RPMI8226 (cell line): ENCODE measurements around the gene CIBAR2.

Experiments
- DNase-seq: peaks from one replicate; pipeline ENCODE4 v3.0.0-alpha.2; 2015

The CIBAR2 gene

DNA sequence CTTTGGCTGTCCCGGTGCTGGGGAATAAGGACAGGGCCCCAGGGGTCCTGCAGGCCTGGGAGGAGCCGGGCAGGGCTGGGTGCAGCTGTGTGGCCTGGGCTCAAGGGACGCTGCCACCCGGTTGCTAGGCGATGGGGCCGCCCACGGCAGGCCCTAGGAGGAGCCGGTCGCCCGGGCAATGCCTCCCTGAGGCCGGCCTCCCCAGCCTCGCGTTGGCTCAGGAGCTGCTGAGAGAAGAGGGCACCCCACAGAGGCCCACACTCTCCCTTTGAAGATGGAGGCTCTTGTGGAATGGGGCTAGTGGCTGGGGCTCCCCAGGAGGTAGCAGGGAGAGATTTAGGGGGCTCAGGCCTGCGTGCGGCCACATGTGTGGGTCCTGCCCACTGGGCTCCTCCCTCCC is at the start of gene CIBAR2:
TSS of gene CIBAR2 (minus strand) at position 109 of the 400 bp plus-strand sequence. CDS start 120 bp downstream, outside the sequence.
- DNase-seq: peak; percentile 26

DNA sequence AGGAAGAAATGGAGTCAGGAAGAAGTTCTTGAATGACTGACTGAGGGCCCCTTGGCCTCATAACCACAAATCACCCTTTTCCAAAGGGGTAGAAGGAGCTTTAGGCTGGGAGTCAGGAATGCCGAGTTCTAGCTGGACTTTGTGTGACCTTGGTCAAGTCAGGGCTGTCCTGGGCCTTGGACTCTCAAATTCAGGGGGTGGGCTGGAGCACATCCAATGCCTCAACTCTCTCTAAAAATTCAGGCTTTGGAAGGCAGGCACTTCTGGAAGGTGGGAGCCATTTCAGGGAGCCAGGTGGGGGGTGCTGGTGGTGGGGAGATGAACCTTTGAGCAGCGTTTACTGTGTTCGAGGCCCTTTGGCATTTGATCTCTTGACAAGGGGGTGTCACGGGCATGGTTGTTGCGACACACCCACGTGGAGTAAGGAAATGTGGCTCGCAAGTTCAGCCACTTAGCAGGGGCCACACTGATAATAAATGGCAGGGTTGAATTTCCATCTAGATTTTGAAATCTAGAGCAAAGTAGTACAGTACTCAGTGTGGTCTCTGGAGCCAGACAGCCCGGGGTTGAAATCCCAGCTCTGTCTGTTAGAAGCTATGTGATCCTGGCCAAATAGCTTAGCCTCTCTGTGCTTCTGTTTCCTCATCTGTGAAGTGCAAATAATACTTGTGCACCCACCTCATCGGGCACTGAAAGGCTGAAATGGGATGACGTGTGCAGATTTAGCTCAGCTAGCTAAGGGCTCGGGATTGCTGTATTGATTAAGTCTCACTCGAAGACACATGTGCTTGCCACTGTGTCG is 47.1 kb upstream of the CIBAR2 start:
- no peak for DNase-seq

DNA sequence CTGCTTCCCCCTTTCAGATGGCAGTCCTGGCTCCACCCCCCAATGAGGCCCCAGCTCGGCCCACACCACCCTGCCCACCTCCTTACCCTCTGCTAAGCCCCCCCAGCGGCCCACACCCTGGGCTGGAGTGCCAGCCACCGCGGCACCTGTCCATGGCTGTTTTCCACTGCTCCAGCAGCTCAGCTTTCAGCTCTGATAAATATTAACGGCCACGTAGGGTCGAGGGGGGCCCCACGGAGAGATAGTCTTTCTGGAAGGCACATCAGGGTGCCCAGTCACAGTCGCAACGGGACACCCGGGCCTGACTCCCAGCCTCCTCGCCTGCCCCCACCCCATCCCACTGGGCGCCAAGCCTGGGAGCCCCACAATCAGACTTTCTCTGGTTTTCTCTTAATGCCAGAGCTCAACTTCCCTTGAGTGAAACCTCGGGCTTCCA is 46.5 kb upstream of the CIBAR2 start:
- no peak for DNase-seq

DNA sequence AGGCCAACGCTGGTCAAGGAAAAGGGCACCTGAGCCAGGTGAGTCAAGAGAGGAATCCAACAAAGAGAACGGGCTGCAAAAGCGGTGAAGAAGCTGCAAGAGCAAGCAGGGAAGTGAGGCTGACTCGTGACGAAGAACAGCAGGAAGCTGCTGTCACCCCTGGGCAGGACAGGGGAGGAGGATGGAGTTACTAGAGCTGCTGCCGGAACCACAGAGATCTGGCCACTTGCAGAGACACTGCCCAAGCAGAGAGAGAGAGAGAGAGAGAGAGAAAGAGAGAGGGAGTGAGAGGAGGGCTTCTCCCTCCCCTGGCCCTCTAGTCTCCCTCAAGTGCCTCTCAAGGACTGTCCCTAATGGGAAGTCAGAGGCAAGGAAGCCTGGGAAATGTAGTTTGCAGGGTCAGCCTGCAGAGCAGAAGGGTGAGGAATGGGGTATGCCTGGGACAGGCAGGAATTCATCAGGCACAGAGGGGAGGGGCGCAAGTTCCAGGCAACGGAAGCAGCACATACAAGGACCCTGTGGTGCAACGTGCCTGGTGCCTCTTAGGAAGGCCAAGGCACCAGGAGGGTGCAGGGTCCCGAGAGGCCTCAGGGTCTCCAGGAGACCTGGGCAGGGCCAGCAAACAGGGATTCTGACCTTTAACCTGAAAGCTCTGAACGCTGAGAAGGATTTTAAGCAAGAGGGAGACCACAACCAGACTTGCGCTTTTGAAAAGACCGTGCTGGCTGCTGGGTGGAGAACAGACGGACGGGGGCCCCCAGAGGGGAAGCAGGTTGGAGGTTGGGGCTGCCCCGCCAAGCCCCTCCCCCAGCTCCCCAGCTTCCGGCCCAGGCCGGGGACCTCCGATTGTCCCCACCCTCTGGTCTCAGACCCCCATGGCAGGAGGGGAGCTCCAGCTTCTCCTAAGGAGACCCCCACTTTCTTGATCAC is 45.8 kb upstream of the CIBAR2 start:
- no peak for DNase-seq

DNA sequence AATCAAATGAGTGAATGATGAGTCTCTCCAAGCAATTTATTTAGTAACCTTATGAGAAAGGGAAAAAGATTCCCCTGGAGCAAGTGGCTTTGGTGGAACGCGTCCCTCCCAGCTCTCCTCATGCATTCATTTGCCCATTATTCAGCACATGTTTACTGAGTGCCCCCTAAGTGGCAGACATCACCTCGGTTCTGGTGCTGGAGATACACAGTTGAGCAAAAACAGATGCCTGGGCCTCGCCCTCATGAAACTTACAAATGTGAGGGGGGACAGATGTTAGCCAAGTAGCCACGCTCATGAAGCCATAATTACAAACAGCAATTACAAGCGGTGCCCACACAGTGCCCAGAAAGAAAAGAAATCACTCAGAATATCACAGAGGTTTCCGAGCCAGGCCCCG is 45.1 kb upstream of the CIBAR2 start:
- DNase-seq: no peak

DNA sequence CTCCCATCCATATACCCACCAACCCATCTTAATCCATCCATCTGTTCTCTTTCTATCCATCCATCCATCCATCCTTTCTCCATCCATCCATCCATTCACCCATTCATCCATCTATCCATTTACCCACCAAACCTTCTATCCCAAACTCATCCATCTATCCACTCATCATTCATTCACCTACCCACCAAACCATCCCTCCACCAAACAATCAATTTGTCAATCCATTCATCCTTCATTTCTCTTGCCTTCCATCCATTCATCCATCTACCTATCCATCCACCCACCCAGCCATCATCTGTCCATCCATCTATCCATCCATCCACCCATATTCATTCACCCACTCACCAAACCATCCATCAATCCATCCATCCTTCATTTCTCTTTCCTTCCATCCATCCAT is 44.6 kb upstream of the CIBAR2 start:
- no peak for DNase-seq

DNA sequence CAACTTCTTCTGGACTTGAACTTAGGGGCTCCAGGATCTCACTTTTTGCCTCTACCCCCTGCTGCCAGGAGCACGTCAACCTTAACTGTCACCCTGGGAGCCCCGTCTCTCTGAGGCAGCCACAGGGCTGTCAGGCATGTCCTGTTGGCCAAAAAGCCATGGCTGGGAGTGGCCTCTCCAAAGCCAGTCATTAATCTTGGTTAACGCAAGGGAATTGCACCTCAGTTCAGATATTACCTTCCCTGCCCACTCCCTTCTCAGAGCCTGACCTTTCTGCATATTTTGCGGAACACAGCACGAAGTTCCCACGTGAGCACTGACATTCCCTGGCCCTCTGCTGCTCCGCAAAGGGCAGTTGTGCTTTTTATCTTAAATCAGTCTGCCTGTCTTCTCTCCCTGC is 44.2 kb upstream of the CIBAR2 start:
- no peak for DNase-seq

DNA sequence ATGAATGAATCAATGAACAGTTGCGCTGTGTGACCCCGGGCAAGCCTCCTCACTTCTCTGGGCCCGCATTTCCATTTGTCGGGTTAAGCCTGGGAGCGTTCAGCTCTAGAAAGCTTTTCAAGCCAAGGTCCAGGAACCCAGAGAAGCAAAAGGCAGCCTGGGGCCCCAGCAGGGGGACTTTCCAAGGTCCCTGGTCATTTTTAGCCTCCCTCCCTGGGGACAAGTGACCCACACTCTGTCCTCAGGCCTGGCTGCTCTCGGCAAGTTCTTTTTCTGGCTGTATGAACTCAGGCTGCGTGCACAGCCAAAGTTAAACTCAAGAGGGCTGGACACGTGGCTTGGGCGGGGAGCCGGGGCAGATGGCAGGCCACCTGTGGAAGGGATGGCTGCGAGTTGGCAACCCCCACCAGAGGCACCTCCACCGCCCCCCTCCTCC is 41.4 kb upstream of the CIBAR2 start:
- DNase-seq: peak; percentile 51

DNA sequence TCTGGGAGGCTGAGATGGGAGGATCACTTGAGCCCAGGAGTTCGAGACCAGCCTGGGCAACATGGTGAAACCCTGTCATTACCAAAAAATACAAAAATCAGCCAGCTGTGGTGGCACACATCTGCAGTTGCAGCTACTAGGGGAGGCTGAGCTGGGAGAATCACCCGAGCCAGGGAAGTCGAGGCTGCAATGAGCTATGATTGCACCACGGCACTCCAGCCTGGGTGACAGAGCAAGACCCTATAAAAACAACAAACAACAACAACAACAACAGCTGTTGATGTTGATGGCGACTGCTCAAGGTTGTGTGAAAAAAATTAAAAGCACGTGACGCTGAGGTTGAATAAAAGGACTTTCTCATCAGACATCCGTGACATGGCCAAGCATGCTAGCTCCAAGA is 40.8 kb upstream of the CIBAR2 start:
- no peak for DNase-seq

DNA sequence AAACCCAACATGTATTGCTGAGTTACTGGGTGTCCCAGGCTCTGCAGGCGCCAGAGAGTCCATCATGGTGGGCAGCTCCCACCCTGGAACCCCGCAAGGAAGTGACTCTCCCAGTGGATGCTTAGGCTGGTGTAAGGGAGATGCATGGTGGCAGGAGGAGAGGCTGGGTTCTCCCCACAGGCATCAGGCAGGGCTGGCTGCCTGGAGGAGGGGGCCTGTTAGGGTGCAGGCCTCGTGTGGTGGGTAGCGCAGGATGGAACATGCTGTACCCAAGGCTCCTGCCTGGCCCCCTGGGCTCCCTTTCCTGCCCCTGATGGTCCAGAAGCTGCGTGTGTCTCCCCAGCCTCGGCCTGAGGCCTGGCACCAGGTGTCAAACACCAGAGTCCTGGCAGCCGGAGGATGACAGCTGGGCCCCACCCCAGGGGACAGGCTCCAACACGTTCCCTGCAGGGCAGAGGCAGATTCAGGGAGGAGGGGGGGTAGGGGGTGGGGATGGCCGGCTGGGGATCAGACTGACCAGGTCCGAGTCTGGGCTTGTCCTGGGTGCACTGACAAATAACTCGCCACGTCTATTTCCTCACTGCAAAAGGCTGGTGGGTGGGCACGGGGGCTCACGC is 40.2 kb upstream of the CIBAR2 start:
- no peak for DNase-seq

DNA sequence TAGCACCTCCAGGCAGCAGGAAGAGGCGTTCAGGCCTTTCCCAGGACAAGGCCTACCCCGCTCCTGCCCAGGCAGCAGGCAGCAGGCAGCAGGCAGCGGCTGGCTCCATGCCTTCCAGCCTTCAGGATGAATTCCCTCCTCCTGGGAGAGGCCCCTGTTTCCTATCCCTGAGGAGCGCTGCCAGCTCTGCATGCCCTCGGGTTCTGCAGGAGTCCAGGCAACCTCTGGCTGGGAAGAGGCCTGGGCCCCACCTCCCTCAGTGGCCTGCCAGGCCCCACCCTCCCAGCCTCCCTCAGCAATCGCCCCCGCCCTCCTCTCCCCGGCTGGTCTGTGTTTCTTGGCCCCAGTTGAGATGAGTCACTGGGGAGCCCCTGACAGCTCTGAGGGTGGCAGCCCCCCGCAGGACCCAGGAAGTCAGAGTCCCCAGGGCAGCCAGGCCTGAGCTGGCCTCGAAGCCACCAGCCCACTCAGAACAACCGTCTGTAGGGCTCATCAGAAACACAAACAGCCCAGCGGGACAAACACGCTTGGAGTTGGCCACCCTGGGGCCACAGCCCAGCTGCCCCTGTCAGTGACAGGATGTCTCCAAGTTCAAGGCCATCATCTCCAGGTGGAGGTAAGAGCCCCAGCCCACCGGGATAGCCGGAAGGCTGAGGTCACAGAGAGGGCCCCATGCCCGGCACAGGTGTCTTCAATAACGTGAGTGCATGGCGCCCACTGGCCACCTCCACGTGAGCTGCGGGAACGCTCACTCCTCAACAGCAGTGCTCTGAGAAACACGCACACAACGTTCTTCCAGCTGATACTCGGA is 39.5 kb upstream of the CIBAR2 start:
- no peak for DNase-seq

DNA sequence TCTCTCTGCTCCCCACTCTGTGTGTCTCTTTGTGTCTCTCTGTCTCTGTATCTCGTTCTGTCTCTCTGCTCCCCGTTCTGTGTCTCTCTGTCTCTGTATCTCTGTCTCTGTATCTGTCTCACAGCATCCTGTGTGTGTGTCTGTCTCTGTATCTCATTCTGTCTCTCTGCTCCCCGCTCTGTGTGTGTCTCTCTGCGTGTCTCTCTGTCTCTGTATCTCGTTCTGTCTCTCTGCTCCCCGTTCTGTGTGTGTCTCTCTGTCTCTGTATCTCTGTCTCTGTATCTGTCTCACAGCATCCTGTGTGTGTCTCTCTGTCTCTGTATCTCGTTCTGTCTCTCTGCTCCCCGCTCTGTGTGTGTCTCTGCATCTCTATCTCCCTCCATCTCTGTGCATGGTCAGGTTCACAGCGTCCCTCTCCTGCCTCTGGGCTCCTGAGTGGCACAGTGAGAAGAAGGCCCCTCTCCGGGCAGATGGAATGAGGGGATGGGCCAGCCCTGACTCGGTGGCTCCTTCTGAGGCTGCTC is 38.9 kb upstream of the CIBAR2 start:
- DNase-seq: no peak

DNA sequence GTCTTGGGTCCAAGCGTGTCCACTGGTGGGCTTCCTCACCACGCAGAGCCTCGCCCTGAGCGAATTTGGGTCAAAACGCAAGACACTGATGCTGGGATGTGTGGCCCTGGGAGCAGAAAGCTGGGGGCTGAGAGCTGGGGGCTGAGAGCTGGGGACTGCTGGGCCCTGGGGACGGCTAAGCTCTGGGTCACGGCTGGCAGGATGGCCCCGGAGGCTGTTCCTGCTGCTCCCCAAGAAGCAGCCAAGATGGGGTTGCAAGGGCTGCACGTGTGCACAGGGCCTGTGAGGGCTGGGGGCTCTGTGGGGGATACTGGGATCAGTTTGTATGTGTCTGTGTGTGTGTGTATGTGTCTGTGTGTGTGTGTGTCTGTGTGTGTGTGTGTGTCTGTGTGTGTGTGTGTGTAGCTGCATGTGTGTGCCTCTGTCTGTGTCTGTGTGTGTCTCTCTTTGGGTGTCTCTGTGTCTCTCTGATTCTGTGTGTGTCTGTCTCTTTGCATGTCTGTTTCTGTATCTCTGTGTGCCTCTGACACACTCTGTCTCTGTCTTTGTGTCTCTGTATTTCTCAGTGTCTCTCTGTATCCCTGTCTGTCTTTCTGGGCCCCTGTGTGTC is 38.2 kb upstream of the CIBAR2 start:
- DNase-seq: no peak

DNA sequence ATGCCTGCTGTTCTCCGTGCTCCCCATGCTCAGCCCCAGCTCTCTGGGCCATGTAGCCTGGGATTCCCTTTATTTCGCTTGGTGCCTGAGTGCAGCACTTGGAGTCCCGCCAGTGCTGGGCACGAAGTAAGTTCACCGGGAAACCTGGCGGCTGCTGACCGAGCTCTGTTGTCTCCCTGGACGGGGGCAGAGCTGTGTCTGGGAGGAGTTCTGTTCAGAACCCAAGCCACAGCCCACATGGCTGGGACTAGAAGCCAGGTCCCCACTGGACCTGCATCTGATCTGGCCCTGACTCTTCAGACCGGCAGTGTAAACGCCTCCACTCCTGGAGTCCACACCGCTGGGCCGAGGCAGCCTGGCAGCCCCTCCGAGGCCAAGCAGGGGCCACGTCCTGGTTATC is 37.5 kb upstream of the CIBAR2 start:
- no peak for DNase-seq

DNA sequence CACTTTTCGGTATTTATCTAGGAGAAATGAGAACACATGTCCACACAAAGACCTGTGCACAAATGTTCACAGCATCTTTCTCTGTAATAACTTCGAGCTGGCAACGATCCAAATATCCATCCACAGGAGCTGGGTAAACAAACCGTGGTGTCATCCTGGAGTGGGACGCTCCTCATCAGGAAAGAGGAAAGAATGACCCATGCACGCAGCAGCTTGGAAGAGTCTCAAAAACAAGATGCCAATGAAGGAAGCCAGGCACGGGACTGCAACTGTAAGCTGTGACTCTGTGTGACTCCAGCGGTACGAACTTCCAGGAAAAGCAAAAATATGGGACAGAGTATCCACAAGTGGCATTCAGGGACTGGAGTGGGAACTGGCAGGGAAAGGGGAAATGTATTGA is 36.7 kb upstream of the CIBAR2 start:
- no peak for DNase-seq

DNA sequence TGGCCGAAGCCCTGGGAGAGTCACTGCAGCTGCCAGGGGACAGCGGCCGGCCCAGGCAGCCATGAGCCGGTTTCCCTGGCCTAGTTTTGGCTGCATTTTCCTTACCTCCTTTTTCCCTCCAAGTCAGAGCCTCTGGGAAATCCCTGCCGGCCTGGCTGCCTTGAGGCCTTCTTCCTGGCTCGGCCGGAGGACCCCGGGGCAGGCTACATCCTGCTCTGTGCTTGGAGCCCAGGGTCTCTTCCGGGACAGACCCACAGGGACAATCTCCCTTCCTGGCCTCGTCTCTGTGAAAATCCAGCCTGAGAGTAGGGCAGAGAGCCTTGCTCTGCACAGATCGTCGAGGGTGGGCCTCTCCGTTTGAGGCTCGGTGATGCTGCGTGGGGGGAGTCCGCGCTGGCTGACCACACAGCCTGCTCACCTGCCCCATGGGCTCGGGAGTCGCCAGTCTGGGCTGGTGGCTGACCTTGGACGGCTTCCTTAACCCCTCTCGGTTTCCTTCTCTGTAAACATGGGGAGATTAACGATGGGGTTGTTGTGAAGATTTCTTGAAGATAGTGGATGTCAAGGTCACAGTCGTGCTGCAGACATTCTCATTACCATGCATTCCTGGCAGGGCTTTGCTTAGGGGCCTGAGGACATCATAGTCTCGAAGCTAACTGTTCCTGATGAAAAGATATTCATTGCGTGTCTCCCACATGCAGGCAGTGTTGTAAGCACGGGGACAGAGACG is 34.8 kb upstream of the CIBAR2 start:
- DNase-seq: no peak

DNA sequence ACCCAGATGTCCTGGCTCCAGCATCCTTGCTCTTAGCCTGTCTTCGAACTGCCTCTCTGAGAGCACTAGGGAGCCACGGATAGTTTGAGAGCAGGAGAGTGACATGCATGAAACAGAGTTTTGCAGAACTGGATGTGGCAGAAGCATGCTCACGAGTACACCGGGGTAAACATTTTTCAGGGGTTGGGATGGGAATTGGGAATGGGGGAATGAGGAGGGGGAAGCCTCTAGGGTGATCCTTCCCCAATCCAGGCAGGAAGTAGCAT is 34.2 kb upstream of the CIBAR2 start:
- DNase-seq: no peak

DNA sequence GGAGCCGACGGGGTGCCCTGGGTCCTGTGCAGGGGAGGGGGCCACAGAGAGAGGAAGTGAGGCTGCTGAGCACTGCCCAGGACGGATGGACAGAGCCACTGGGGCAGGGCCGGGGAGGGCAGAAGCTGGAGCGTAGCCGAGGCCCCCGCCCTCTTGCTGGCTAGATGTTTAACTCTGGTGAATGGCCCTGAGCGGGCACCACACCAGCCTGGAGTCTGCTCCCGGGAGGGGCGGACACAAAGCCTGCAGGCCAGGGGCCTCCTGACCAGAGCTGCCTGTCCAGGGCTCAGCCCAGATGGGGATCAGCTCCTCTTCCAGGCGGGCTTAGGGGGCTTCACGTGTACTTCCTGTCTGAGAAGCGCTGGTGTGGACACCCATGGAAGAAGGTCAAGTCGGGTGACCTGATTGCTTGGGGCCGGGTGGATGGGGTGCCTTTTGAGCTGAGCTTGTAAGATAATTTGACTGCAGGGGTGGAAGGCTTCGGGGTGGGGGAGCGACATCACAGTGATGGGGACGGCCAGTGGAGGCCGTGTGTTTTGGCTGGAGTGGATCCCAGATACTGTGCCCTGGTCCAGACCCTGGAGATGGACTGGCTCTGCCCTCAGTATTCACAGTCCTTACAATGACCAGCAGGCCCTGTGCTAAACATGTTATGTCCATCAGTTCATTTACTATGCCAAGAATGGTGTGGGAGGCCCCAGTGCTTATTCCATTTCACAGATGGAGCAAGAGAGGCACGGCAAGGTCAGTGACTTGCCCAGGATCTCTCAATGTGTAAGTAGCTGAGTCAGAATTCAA is 33.7 kb upstream of the CIBAR2 start:
- DNase-seq: no peak

DNA sequence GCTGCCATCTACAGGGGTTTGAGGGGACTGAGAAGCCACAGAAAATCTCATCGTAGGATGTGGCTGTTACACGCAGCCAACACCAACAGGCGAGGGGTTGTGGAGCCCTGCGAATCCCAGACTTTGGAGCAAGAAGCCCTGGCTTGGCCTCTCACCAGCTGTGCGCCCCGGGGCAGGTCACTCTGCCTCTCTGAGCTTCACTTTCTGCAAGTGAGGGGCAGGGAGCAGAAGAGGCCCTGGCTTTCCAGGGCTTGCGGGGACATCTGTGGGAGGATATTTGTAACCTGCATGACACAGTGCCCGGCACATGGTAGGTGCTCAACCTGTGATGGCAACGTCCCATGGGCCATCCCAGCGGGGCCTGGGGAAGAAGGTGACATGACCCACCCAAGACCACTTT is 32.9 kb upstream of the CIBAR2 start:
- DNase-seq: no peak
